Mucosa of stomach (tissue), 1 donor: Measurements from ENCODE around the gene SHISA8.
"Not testable (repeated sequence)": the region's sequence is repeated elsewhere in the genome, so short reads cannot be mapped to it uniquely, and the experiment has no call there.

ENCODE experiments used
- H3K27me3 ChIP-seq: one replicate; pipeline ENCODE4 v1.7.0; 2013; ENCODE audit warnings: mild to moderate bottlenecking, low read length; ENCODE audit not compliant: control insufficient read depth, insufficient read depth
- H3K36me3 ChIP-seq: one replicate; pipeline ENCODE4 v1.7.0; 2013; ENCODE audit warnings: low read length; ENCODE audit not compliant: control insufficient read depth, insufficient read depth
- H3K4me1 ChIP-seq: one replicate; pipeline ENCODE4 v1.7.0; 2013; ENCODE audit warnings: mild to moderate bottlenecking, low read length; ENCODE audit not compliant: control insufficient read depth, insufficient read depth
- H3K4me3 ChIP-seq: one replicate; pipeline ENCODE4 v1.7.0; 2013; ENCODE audit warnings: low read length
- H3K9ac ChIP-seq: one replicate; pipeline ENCODE4 v1.7.0; 2013; ENCODE audit warnings: mild to moderate bottlenecking, low read length, moderate library complexity
- H3K9me3 ChIP-seq: one replicate; pipeline ENCODE4 v1.7.0; 2013; ENCODE audit warnings: mild to moderate bottlenecking, low read length, moderate library complexity; ENCODE audit not compliant: control insufficient read depth
- donor health status: Pancreatic carcinoma.

Gene SHISA8

GRCh38 chr22:41874090-41874489, 40.8 kb downstream of the SHISA8 start:
- no peak overlapping the region for H3K4me3 ChIP-seq
- no peaks in the 10 kb centered on the region for H3K9me3 ChIP-seq
- H3K4me1 ChIP-seq, result no peaks in the 10 kb centered on the region
- no peaks in the 10 kb centered on the region for H3K27me3 ChIP-seq
- peaks cover 27% of the 10 kb centered on the region for H3K36me3 ChIP-seq
- H3K9ac ChIP-seq, result no peak overlapping the region

GRCh38 chr22:41873391-41873790, 41.5 kb downstream of the SHISA8 start:
- H3K9ac ChIP-seq, result no peak overlapping the region
- H3K36me3 ChIP-seq, result peaks cover 26% of the 10 kb centered on the region
- H3K9me3 ChIP-seq, result no peaks in the 10 kb centered on the region
- H3K27me3 ChIP-seq, result no peaks in the 10 kb centered on the region
- H3K4me1 ChIP-seq, result no peaks in the 10 kb centered on the region
- H3K4me3 ChIP-seq, result no peak overlapping the region

- H3K9me3 ChIP-seq, result no peaks in the 10 kb centered on the region
- peaks cover 23% of the 10 kb centered on the region for H3K36me3 ChIP-seq
- H3K9ac ChIP-seq, result no peak overlapping the region
- H3K27me3 ChIP-seq, result no peaks in the 10 kb centered on the region
- H3K4me3 ChIP-seq, result no peak overlapping the region
- peaks cover 4% of the 10 kb centered on the region for H3K4me1 ChIP-seq
Observed at GRCh38 chr22:41870786-41871185, 44.1 kb downstream of the SHISA8 start.

- not testable (repeated sequence) for H3K27me3 ChIP-seq, H3K9ac ChIP-seq, H3K4me3 ChIP-seq, H3K9me3 ChIP-seq
- Histone ChIP-seq H3K36me3 (peaks cover 18% of the 10 kb centered on the region), H3K4me1 (peaks cover 11% of the 10 kb centered on the region)
Observed at GRCh38 chr22:41870081-41870480, 44.8 kb downstream of the SHISA8 start.

GRCh38 chr22:41868556-41868955, 46.3 kb downstream of the SHISA8 start:
- no peak overlapping the region for H3K4me3 ChIP-seq
- H3K9ac ChIP-seq, result no peak overlapping the region
- H3K36me3 ChIP-seq, result peaks cover 16% of the 10 kb centered on the region
- H3K9me3 ChIP-seq, result no peaks in the 10 kb centered on the region
- H3K27me3 ChIP-seq, result no peaks in the 10 kb centered on the region
- H3K4me1 ChIP-seq, result peaks cover 16% of the 10 kb centered on the region

- Histone ChIP-seq H3K4me1 (peaks cover 39% of the 10 kb centered on the region), H3K9me3 (no peaks in the 10 kb centered on the region), H3K36me3 (peaks cover 4% of the 10 kb centered on the region), H3K4me3 (no peak overlapping the region), H3K27me3 (no peaks in the 10 kb centered on the region), H3K9ac (no peak overlapping the region)
Observed at GRCh38 chr22:41863472-41863871, 51.4 kb downstream of the SHISA8 start.

GRCh38 chr22:41862530-41863266, 52.2 kb downstream of the SHISA8 start:
- Histone ChIP-seq H3K4me3 (no peak overlapping the region), H3K9ac (no peak overlapping the region), H3K4me1 (peaks cover 39% of the 10 kb centered on the region), H3K9me3 (no peaks in the 10 kb centered on the region), H3K36me3 (no peaks in the 10 kb centered on the region), H3K27me3 (no peaks in the 10 kb centered on the region)

- no peak overlapping the region for H3K9ac ChIP-seq
- H3K4me1 ChIP-seq, result peaks cover 42% of the 10 kb centered on the region
- H3K9me3 ChIP-seq, result no peaks in the 10 kb centered on the region
- H3K27me3 ChIP-seq, result no peaks in the 10 kb centered on the region
- no peaks in the 10 kb centered on the region for H3K36me3 ChIP-seq
- H3K4me3 ChIP-seq, result no peak overlapping the region
Observed at GRCh38 chr22:41862160-41862529, 52.7 kb downstream of the SHISA8 start.
